Omental fat pad (tissue), 4 donors: ENCODE measurements around the gene HOOK1. TPM values are rescaled to one million over a fixed set of nuclear protein-coding genes. Genes with fewer than 3 reads are reported as not detected.
"Not testable (repeated sequence)": the region's sequence is repeated elsewhere in the genome, so short reads cannot be mapped to it uniquely, and the experiment has no call there.

ENCODE experiments used
- ATAC-seq: fragments of 150-250 bp; one replicate; pipeline ENCODE4 v1.9.1; 2016; ENCODE audit warnings: mild to moderate bottlenecking, moderate library complexity; ENCODE audit not compliant: low FRiP score
- DNase-seq: peaks from one replicate; pipeline ENCODE4 v3.0.0-alpha.2; 2019; ENCODE audit warnings: low spot score
- CTCF ChIP-seq, 3 donors: fragments of 450-650 bp; IDR thresholded peaks; one replicate each; pipeline ENCODE4 v1.5.1; 2016 to 2017; ENCODE audit warnings: antibody characterized with exemption in 3 of 3, mild to moderate bottlenecking in 3 of 3, moderate library complexity in 2 of 3
- total RNA-seq, 4 donors: library from RNA; depleted of rRNA; stranded (reverse); fragments of >200 nt; gene quantifications; one replicate each; pipeline ENCODE4 v1.1.0, GENCODE V29; 2016

Gene HOOK1
- total RNA-seq, 4 donors from 2014 or later = 0.94 to 10.0 (median 2.5) TPM

GRCh38 chr1:59827055-59827643 lies 12.4 kb downstream of the HOOK1 start:
- DNase-seq (no peak), ATAC-seq (no peak)
- TF ChIP-seq CTCF (IDR thresholded peaks at IDR 0.05) = no peak

- no peak for TF ChIP-seq CTCF (IDR thresholded peaks at IDR 0.05)
- DNase-seq (no peak), ATAC-seq (no peak)
These were observed 13.4 kb downstream of the HOOK1 start for GRCh38 chr1:59828160-59828559.

GRCh38 chr1:59831529-59831928 lies 16.8 kb downstream of the HOOK1 start:
- TF ChIP-seq CTCF (IDR thresholded peaks at IDR 0.05) = no peak
- no peak for DNase-seq
- no peak for ATAC-seq

DNA sequence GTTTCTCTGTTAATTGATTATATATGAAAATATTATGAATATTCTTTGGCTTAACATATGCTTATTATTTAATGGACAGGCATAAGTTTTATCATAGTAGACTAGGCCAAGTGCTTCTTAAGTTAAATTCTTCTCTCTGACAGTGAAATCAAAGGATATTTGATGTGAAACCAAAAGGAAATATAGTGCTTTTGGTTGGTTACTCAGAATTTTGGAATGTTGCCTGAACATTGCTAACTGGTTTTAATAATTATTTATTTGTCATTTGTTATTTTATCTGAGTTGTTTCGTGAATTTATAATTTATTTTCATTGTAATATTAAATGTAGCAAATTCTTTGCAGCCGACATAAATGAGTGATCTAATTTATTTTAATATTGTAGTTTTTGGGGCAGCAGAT lies 18.3 kb downstream of the HOOK1 start:
- DNase-seq (no peak), ATAC-seq (no peak)
- no peak for TF ChIP-seq CTCF (IDR thresholded peaks at IDR 0.05)

GRCh38 chr1:59833991-59834390 lies 19.2 kb downstream of the HOOK1 start:
- no peak for DNase-seq
- no peak for TF ChIP-seq CTCF (IDR thresholded peaks at IDR 0.05)
- no peak for ATAC-seq

DNA sequence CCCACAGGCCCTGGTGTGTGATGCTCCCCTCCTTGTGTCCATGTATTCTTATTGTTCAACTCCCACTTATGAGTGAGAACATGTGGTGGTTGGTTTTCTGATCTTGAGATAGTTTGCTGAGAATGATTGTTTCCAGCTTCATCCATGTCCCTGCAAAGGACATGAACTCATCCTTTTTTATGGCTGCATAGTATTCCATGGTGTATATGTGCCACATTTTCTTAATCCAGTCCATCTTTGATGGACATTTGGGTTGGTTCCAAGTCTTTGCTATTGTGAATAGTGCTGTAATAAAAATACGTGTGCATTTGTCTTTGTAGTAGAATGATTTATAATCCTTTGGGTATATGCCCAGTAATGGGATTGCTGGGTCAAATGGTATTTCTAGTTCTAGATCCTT lies 23.1 kb downstream of the HOOK1 start:
- ATAC-seq = not testable (repeated sequence)

DNA sequence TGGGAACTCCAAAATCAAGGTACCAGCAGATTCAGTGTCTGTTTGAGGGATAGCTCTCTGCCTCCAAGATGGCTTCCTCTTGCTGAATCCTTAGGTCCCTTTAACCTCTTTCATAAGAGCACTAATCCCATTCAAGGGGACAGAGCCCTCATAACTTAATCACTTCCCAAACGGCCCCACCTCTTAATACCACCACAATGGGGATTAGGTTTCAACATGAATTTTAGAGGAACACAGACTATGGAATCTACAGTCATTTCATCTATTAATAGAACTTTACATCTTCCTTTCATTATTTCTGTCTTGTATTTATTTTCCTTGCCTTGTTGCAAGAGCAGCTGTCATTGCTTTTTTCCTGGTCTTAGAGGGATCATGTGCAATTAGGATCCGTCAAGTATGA lies 30.3 kb downstream of the HOOK1 start:
- ATAC-seq = no peak
- no peak for TF ChIP-seq CTCF (IDR thresholded peaks at IDR 0.05)
- no peak for DNase-seq

More for the DNA sequence above, 23.1 kb downstream of the HOOK1 start:
- DNase-seq = not testable (repeated sequence)
